DMS79 (cell line): ENCODE data around the gene TTC9.
"Not testable (repeated sequence)": the region's sequence is repeated elsewhere in the genome, so short reads cannot be mapped to it uniquely, and the experiment has no call there.

Experiments used
- DNase-seq: peaks from one replicate; lab custom pipeline; 2025; lab: John Stamatoyannopoulos, UW

Gene TTC9

GRCh38 chr14:70680748-70681147 lies 39.0 kb downstream of the TTC9 start:
- no peak for DNase-seq

GRCh38 chr14:70683983-70684382 lies 42.3 kb downstream of the TTC9 start:
- DNase-seq, result no peak

GRCh38 chr14:70685474-70686197 lies 43.9 kb downstream of the TTC9 start:
- no peak for DNase-seq

GRCh38 chr14:70692210-70692609 lies 50.5 kb downstream of the TTC9 start:
- no peak for DNase-seq

DNA sequence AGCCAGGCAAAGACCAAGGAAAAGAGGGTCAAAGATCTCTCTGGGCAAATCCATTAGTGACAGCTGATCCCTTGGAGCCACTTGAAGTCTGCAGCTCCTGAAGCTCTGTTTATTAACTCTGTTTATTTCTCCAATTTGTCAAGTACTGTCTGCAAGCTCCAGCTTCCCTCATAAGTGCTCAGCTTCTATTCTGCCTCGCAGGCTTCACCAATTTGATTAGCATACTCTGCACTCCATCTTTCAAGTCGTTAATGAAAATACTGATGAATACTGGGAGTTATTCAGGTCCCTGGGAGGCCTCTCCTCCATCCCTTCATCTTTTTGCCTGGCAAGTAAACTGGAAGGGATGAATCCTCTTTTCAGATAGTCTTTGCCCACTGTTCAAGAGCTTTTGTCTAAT lies 54.3 kb downstream of the TTC9 start:
- peak; percentile 78 for DNase-seq

DNA sequence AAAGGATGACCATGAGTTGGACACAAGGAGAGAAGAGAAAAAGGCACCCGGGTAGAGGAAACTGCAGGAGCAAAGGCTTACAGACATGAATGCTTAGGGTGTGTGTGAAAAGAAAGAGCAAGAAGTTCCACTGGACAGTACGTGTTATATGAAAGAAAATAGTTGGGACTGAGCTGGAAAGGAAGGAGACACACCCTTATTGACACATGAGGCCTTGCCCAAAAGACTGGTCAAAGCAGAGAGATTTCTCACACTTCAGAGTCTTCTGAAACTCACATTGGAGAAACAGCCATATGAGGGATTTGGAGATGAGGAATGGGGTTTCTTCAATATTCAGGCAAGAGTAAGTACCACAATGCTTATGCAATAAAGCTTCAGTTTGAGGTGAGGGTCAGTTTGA lies 56.0 kb downstream of the TTC9 start:
- DNase-seq, result no peak

DNA sequence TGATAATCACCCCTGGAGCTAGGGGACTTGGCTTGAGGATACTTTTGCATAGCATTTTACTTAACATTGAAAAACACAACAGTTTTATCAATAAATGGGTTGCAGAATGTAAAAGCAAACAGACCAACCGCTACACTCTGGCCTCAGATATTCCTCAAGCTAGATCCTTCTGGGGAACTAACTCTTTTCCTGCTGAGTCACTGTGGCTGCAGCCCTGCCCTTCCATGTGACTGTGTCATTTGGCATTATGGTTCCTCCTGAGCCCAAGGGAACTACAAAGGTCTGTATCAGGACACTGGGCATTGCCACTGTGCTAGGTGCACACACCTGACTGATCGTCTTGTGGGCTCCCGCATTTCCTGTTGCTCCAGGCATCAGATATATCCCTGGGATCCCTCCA lies 56.6 kb downstream of the TTC9 start:
- DNase-seq, result no peak

DNA sequence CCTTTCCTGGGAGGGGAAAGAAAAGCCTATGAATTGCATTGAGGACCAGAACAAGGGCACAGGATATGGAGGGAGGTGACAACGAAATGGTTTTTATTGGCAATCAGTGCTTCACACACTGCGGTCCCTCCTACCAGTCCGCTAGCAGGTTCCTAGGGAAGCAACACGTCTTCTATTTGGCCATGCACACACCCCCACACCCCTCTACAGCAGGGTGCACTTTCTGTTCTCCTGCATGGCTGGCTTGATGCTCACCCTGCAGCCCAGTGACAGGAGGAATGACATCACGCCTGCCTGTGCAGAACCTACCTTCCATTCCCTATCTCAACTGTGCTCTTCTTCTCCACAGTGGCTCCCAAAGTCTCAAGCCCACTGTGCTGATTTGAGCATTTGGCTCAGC lies 57.9 kb downstream of the TTC9 start:
- no peak for DNase-seq

- no peak for DNase-seq
Observed at GRCh38 chr14:70700955-70701585, 59.4 kb downstream of the TTC9 start.

DNA sequence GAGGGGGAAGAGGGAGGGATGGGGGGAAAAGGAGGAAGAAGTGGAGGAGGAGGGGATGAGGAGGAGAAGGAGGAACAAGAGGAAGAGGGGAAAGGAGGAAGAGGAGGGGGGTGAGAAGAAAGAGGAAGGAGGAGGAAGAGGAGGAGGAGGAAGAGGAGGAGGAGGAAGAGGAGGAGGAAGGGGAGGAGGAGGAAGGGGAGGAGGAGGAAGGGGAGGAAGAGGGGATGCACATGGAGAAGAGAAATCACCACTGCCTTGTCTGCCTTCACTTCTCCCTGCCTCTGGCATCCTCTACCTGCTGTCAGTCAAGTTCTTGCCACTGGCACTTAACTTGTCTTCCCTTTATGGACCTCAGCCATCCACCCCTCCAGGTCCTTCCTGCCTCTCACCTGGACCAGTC lies 59.9 kb downstream of the TTC9 start:
- DNase-seq, result no peak

DNA sequence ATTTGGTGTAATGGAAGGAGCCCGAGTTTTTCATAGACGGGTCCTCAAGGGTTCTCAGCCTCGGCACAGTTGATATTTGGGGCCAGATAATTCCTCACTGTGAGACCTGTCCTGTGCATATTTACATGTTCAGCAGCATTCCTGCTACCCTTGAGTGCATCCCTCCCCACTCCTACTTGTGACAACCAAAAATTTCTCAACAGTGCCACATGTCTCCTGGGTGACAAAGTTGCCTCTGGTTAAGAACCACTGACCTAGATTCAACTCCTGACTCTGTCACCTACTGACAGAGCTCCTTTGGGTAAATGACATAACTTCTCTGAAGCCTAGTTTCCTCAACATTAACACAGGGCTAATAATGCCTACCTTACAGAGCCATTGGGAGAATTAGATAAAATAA lies 60.4 kb downstream of the TTC9 start:
- DNase-seq, result no peak

DNA sequence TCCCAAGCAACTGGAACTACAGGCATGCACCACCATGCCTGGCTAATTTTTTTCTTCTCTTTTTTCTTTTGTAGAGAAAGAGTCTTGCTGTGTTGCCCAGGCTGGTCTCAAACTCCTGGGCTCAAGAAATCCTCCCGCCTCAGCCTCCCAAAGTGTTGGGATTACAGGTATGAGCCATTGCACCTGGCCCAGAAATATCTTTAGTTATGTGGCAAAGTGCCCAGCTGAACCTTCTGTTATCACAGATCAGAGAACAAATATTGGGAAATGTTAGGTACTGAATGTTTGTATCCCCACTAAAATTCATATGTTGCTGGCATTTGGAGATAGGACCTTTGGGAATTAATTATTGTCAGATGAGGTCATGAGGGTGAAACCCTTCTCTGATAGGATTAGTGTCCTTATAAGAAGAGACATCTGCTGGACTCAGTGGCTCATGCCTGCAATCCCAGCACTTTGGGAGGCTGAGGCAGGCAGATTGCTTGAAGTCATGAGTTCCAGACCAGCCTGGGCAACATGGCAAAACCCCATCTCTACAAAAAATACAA lies 62.0 kb downstream of the TTC9 start:
- not testable (repeated sequence) for DNase-seq

GRCh38 chr14:70704960-70705359 lies 63.2 kb downstream of the TTC9 start:
- no peak for DNase-seq

- no peak for DNase-seq
Observed at GRCh38 chr14:70706177-70706576, 64.5 kb downstream of the TTC9 start.

DNA sequence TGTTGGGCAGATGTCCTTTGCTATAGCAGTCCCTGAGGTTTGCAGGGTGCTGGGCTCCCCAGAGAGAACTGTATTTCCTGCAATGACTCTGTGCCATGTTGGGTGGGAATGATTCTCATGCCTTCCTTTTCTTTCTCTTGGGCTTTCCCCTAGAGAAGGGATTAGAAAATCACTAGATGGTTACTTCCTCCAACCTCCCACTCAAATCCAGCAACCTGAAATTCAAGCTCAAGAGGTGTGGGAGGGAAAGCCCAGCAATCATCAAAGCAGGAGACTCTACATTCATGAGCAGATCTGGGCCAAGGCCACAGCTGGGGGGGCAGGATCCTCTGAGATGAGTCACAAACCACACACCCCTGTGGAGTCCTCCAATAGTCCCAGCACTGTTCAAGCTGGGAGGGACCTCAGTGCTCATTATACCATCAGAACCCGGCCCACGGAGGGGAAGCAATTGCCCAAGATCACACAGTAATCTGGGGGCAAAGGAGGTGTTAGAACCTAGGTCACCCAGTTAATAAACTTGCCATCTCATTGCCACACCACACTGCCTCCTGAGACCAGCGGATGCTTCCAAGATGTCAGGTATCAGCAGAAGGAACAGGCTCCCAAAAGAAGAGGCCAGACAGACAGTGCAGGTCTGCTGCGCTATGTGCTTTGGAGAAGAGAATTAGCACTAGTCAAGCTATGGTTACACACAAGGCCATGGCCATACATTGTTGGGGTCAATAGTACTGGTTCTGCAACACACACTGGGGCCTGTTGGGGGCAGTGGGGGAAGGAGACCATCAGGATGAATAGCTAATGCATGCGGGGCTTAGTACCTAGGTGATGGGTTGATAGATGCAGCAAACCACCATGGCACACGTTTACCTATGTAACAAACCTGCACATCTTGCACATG lies 65.7 kb downstream of the TTC9 start:
- no peak for DNase-seq

DNA sequence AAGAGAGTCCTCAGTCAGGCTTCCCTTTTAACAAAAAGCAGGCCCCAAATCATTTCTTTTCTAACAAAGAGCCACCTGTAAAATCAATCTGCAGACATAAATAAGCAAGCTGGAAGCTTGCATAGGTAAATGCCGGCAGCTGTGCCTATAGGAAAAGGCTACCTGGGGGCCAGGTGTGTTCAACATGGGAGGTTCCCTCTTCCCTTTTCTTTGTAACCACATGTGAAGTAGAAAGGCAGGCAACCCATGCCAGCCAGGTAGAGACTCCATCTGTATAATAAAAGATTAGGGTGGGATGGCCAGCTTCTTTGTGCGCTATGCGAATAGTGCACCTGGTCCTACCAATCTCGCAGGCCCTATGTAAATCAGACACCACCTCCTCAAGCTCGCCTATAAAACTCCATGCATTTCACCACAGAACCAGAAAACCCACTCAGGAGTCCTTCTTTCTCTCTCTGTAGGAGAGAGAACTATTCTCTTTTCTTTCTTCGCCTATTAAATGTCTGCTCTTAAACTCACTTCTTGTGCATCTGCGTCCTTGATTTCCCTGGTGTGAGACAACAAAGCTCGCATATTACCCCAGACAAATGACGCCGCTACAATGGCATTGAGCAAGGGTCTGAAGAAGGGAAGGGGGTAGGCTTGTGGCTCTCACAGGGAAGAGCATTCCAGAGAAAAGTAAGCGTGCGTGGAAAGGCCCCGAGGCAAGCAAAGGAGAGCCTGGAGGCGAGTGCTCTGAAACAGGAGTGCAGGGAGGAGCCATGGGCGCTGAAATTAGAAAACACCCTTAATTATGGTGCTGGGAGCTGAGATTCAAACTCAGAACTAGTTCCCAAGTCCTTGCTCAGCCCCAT lies 67.2 kb downstream of the TTC9 start:
- peak; percentile 62 for DNase-seq

DNA sequence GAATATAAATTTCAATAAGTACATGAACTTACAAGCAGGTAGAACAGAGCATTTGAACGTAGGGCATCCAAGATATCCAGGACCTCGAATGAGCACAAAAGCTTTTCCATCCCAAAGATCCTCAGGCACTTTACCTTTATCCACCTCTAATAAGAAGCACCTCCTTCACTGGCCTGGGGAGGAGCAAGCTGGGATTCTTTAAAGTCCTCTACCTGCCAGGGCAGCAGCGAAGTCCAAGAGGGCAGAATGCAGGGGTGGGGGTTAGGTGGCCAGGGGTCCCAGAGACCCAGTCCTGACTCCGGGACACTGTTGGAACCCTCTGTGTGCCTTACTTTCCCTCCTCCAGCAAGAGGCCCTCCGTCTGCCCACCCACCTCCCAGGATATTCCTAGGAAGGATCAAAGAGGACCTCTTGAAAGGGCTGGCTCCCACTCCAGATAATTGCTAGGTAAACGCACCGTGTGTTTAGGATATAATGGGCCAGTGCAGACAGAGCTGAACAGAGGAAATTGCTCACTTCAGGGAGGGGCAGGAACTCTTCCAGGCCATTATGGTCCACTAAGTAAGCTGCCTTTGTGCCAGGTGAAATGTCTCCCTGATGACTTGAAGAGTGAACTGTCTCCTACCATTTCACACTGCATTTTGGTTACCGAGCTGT lies 68.1 kb downstream of the TTC9 start:
- DNase-seq, result peak; percentile 96

DNA sequence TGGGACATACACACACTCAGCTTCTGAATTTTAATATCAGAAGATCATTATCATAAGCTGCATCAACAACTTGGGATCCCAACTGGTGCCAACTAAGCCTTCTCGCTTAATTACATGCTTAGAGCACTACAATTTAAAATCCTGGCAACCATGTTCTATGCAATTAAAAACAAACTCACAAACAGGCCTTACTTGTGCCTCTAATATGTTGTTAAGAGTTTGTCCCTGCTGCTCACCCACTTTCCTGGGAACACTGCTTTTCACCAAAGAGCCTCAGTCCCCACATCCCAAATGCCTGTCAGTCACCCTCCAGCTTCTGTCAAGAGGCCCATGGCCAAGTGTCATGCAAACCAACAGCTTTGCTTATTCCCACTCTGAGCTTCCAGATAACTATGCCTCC lies 69.7 kb downstream of the TTC9 start:
- DNase-seq, result no peak

GRCh38 chr14:70713096-70713495 lies 71.4 kb downstream of the TTC9 start:
- no peak for DNase-seq

GRCh38 chr14:70713511-70713916 lies 71.8 kb downstream of the TTC9 start:
- no peak for DNase-seq

DNA sequence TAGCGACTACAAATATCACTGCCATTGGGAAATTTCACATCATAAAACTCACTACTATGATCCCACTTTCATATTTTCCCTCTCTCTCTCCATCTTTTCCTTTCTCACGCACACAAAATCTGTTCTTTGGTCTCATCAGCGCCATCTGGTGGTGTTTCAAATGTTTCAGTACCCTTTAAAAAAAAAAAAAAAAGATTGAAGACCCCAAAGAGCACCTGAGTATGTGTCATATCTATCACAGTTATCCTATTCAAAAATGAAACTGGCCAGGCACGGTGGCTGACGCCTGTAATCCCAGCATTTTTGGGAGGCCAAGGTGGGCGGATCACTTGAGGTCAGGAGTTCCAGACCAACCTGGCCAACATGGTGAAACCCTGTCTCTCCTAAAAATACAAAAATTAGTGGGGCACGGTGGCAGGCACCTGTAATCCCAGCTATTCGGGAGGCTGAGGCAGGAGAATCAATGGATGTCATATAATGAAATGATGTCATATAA lies 72.4 kb downstream of the TTC9 start:
- DNase-seq, result peak; percentile 27
